Trophoblast cell (in vitro differentiated cells and primary cell): Measurements from ENCODE around the gene C1QTNF3.

Experiments used
- DNase-seq, 2 donors: peaks; one replicate each; pipeline ENCODE4 v3.0.0-alpha.2; 2016
- H2AFZ ChIP-seq: 2 replicates; pipeline ENCODE4 v1.6.1; 2013; ENCODE audit warnings: low read length, moderate library complexity, mild to moderate bottlenecking; ENCODE audit not compliant: insufficient read depth, poor library complexity
- H2AK5ac ChIP-seq: 2 replicates; pipeline ENCODE4 v1.6.1; 2013; ENCODE audit warnings: mild to moderate bottlenecking, low read length
- H2BK120ac ChIP-seq: 2 replicates; pipeline ENCODE4 v1.6.1; 2013; ENCODE audit warnings: low read length, mild to moderate bottlenecking, moderate library complexity; ENCODE audit not compliant: insufficient read depth, poor library complexity
- H2BK12ac ChIP-seq: 2 replicates; pipeline ENCODE4 v1.6.1; 2013; ENCODE audit warnings: mild to moderate bottlenecking, low read length, moderate library complexity
- H2BK5ac ChIP-seq: 2 replicates; pipeline ENCODE4 v1.6.1; 2013; ENCODE audit warnings: low read length, low read depth, moderate library complexity, mild to moderate bottlenecking; ENCODE audit not compliant: poor library complexity
- H3K14ac ChIP-seq: 2 replicates; pipeline ENCODE4 v1.6.1; 2013; ENCODE audit warnings: mild to moderate bottlenecking, low read length
- H3K18ac ChIP-seq: 2 replicates; pipeline ENCODE4 v1.6.1; 2013; ENCODE audit warnings: mild to moderate bottlenecking, low read length
- H3K23ac ChIP-seq: 2 replicates; pipeline ENCODE4 v1.6.1; 2013; ENCODE audit warnings: low read length
- H3K27ac ChIP-seq: 2 replicates; pipeline ENCODE4 v1.5.1; 2013; ENCODE audit warnings: low read depth, mild to moderate bottlenecking, inconsistent platforms, low read length, moderate library complexity
- H3K27me3 ChIP-seq: 2 replicates; pipeline ENCODE4 v1.6.1; 2013; ENCODE audit warnings: inconsistent platforms, mild to moderate bottlenecking, low read length, moderate library complexity; ENCODE audit not compliant: insufficient read depth
- H3K36me3 ChIP-seq, 2 experiments: 1 replicate in 1 of 2; 2 replicates in 1 of 2; pipeline ENCODE4 v1.6.1; 2013; ENCODE audit warnings: low read length in 2 of 2, mild to moderate bottlenecking in 2 of 2, moderate library complexity in 1 of 2; ENCODE audit not compliant: insufficient read depth in 2 of 2, control insufficient read depth in 1 of 2
- H3K4ac ChIP-seq: 2 replicates; pipeline ENCODE4 v1.6.1; 2013; ENCODE audit warnings: low read depth, mild to moderate bottlenecking, low read length, moderate library complexity
- H3K4me1 ChIP-seq, 2 experiments: 1 replicate in 1 of 2; 2 replicates in 1 of 2; pipeline ENCODE4 v1.6.1; 2013; ENCODE audit warnings: low read length in 2 of 2, mild to moderate bottlenecking in 2 of 2, moderate library complexity in 1 of 2; ENCODE audit not compliant: insufficient read depth in 2 of 2, control insufficient read depth in 1 of 2
- H3K4me2 ChIP-seq: 2 replicates; pipeline ENCODE4 v1.6.1; 2013; ENCODE audit warnings: inconsistent platforms, mild to moderate bottlenecking, low read length, moderate library complexity
- H3K4me3 ChIP-seq: 2 replicates; pipeline ENCODE4 v1.5.1; 2013; ENCODE audit warnings: mild to moderate bottlenecking, low read depth, low read length, inconsistent platforms
- H3K79me1 ChIP-seq: one replicate; pipeline ENCODE4 v1.6.1; 2013; ENCODE audit warnings: low read length
- H3K79me2 ChIP-seq: 2 replicates; pipeline ENCODE4 v1.6.1; 2013; ENCODE audit warnings: low read length, mild to moderate bottlenecking; ENCODE audit not compliant: control insufficient read depth, insufficient read depth, poor library complexity
- H3K9ac ChIP-seq: 2 replicates; pipeline ENCODE4 v1.6.1; 2013; ENCODE audit warnings: mild to moderate bottlenecking, low read length
- H3K9me3 ChIP-seq: 2 replicates; pipeline ENCODE4 v1.6.1; 2013; ENCODE audit warnings: low read depth, mild to moderate bottlenecking, control low read depth, inconsistent platforms, low read length; ENCODE audit not compliant: insufficient read depth
- H4K12ac ChIP-seq: 2 replicates; pipeline ENCODE4 v1.6.1; 2013; ENCODE audit warnings: low read depth, mild to moderate bottlenecking, low read length, moderate library complexity
- H4K8ac ChIP-seq: 2 replicates; pipeline ENCODE4 v1.6.1; 2013; ENCODE audit warnings: low read depth, mild to moderate bottlenecking, low read length, moderate library complexity
- H4K91ac ChIP-seq: one replicate; pipeline ENCODE4 v1.6.1; 2013; ENCODE audit warnings: low read depth, mild to moderate bottlenecking, low read length, moderate library complexity
- WGBS: extraction: QIAGEN DNeasy Blood & Tissue Kit; methylation state at CpG from one replicate; pipeline ENCODE4 v1.1.7; 2013; ENCODE audit warnings: missing lambda C conversion rate; ENCODE audit not compliant: insufficient read length, insufficient coverage; ENCODE audit errors: extremely low coverage; 5-methylcytosine and 5-hydroxymethylcytosine counted together

C1QTNF3 gene

DNA sequence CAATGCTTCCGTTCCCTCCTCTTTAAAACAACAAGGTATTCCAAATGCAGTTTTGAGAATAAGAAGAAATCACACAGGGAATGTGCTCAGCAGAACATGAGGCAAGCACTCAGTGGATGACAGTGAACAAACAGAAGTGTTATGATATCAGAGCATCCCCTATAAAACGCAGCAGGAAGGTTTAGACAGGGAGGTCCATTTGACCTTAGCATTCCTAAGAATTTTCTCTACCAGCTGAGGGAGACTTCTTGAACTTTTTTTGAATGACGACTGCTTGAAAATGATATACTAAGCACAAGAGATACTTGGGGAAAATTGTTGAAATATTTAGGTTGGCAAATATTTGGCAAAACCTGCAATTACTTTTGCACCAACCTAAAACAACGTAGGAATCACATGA, 39.1 kb downstream of the C1QTNF3 start:
- H3K27ac ChIP-seq = no peak overlapping the region
- no CpG with 5 or more reads among the region's 4 CpGs for WGBS
- H2BK5ac ChIP-seq = no peak overlapping the region
- no peak overlapping the region for H3K23ac ChIP-seq
- H2AFZ ChIP-seq = no peak overlapping the region
- no peak overlapping the region for H3K4ac ChIP-seq
- no peak overlapping the region for H4K91ac ChIP-seq
- H3K9ac ChIP-seq = no peak overlapping the region
- H3K27me3 ChIP-seq = no peaks in the 10 kb centered on the region
- H3K36me3 ChIP-seq = peaks cover 0 to 8% of the 10 kb centered on the region in 2 experiments
- peaks cover 8% of the 10 kb centered on the region for H3K79me1 ChIP-seq
- H4K8ac ChIP-seq = no peak overlapping the region
- no peaks in the 10 kb centered on the region for H3K9me3 ChIP-seq
- H3K18ac ChIP-seq = no peak overlapping the region
- peaks cover 6% of the 10 kb centered on the region for H3K79me2 ChIP-seq
- no peak overlapping the region for H3K14ac ChIP-seq
- H2BK120ac ChIP-seq = no peak overlapping the region
- no peak overlapping the region for H2BK12ac ChIP-seq
- no peak for DNase-seq
- H4K12ac ChIP-seq = no peak overlapping the region
- peaks cover 4 to 5% of the 10 kb centered on the region in 2 experiments for H3K4me1 ChIP-seq
- H2AK5ac ChIP-seq = no peak overlapping the region
- no peak overlapping the region for H3K4me3 ChIP-seq
- no peak overlapping the region for H3K4me2 ChIP-seq

DNA sequence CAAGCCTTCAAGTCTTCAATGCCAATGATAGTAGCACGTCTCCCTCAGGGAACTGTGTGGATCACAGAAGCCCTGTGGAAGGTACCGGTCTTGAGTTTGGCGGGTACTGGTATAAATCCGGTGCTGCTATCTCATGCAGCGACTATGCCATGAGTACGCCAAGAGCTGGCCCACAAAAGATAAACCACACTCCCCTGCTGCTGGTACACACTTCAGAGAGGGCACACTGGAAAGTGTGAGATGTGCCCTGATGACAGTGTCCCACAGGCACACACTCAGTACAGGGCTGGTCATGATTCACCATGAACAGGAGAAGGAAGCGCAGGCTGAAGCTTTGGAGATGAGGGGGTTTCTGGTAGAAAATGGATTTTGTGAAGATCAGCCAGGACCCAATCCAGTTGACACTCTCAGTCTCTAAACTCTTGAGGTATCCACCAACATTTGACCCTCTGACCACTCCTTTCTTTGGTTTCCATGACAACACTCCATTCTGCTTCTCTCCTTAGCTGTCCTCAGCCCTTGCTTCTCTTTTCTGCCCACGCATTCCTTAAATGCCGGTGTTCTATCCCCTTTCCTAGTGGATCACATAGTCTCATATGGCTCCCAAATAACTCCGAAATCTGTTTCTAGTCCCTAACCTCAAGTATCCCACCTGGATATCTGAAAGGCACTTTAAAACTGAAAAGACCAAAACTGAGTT, 40.2 kb downstream of the C1QTNF3 start:
- H3K4me2 ChIP-seq = no peak overlapping the region
- no peak overlapping the region for H3K23ac ChIP-seq
- peaks cover 4% of the 10 kb centered on the region for H3K79me1 ChIP-seq
- H3K4me3 ChIP-seq = no peak overlapping the region
- H3K18ac ChIP-seq = no peak overlapping the region
- H2BK120ac ChIP-seq = no peak overlapping the region
- no peak overlapping the region for H2BK5ac ChIP-seq
- no peak overlapping the region for H3K14ac ChIP-seq
- H3K9me3 ChIP-seq = no peaks in the 10 kb centered on the region
- no peak overlapping the region for H4K8ac ChIP-seq
- no peak overlapping the region for H4K12ac ChIP-seq
- no peak overlapping the region for H3K4ac ChIP-seq
- no peak overlapping the region for H3K27ac ChIP-seq
- H3K27me3 ChIP-seq = no peaks in the 10 kb centered on the region
- WGBS = no CpG with 5 or more reads among the region's 10 CpGs
- H4K91ac ChIP-seq = no peak overlapping the region
- H2AK5ac ChIP-seq = no peak overlapping the region
- DNase-seq = no peak
- H2BK12ac ChIP-seq = no peak overlapping the region
- H3K9ac ChIP-seq = no peak overlapping the region
- peaks cover 4 to 5% of the 10 kb centered on the region in 2 experiments for H3K4me1 ChIP-seq
- H3K36me3 ChIP-seq = peaks cover 0 to 8% of the 10 kb centered on the region in 2 experiments
- peaks cover 4% of the 10 kb centered on the region for H3K79me2 ChIP-seq
- no peak overlapping the region for H2AFZ ChIP-seq

- Histone ChIP-seq H3K14ac (no peak overlapping the region), H4K12ac (no peak overlapping the region), H3K4ac (no peak overlapping the region), H2AK5ac (no peak overlapping the region), H3K4me2 (no peak overlapping the region), H3K9me3 (no peaks in the 10 kb centered on the region), H3K4me1 (no peaks in the 10 kb centered on the region), H3K9ac (no peak overlapping the region), H3K4me3 (no peak overlapping the region), H3K36me3 (peaks cover 0 to 8% of the 10 kb centered on the region in 2 experiments), H3K23ac (no peak overlapping the region), H3K18ac (no peak overlapping the region), H4K8ac (no peak overlapping the region), H2BK120ac (no peak overlapping the region), H3K79me2 (no peaks in the 10 kb centered on the region), H3K27ac (no peak overlapping the region), H3K79me1 (no peaks in the 10 kb centered on the region), H4K91ac (no peak overlapping the region), H2BK5ac (no peak overlapping the region), H3K27me3 (no peaks in the 10 kb centered on the region), H2BK12ac (no peak overlapping the region), H2AFZ (no peak overlapping the region)
- WGBS = no CpG with 5 or more reads among the region's 10 CpGs
- DNase-seq = peak in 1 of 2 donors; percentile 7
These were observed 41.7 kb downstream of the C1QTNF3 start for GRCh38 chr5:34001241-34001841.

DNA sequence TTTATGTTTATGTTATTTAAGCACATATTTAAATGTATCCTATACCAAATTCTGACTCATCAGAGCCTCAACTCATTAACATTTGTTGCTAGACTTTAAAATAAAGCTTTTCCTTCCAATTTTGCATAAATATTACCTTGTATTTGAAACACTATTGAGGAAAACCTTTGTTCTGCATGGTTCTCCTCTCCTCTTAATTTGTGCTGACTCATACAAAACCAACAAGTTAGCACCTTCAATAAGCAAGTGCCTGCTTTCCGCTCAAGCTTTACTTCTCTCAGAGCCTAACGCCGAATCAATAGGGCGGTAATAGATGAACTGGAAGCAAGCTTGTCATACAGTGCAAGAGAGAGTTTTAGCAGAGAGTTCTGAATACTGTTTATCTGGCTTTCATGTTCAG, 43.0 kb downstream of the C1QTNF3 start:
- Histone ChIP-seq H3K79me2 (no peaks in the 10 kb centered on the region), H2BK120ac (no peak overlapping the region), H3K18ac (no peak overlapping the region), H3K14ac (no peak overlapping the region), H4K12ac (no peak overlapping the region), H3K4ac (no peak overlapping the region), H3K27me3 (no peaks in the 10 kb centered on the region), H3K4me1 (no peaks in the 10 kb centered on the region), H3K4me3 (no peak overlapping the region), H2AK5ac (no peak overlapping the region), H4K8ac (no peak overlapping the region), H2BK5ac (no peak overlapping the region), H3K9ac (no peak overlapping the region), H3K23ac (no peak overlapping the region), H3K79me1 (no peaks in the 10 kb centered on the region), H4K91ac (no peak overlapping the region), H3K9me3 (no peaks in the 10 kb centered on the region), H3K36me3 (peaks cover 0 to 8% of the 10 kb centered on the region in 2 experiments), H3K27ac (no peak overlapping the region), H3K4me2 (no peak overlapping the region), H2BK12ac (no peak overlapping the region), H2AFZ (no peak overlapping the region)
- no CpG with 5 or more reads among the region's 4 CpGs for WGBS
- DNase-seq = no peak
